DOHH2 (cell line): Measurements from ENCODE around the gene SPINK7.
"Not testable (repeated sequence)": the region's sequence is repeated elsewhere in the genome, so short reads cannot be mapped to it uniquely, and the experiment has no call there.

Experiments used
- H3F3A ChIP-seq: fragments of 200-600 bp; sonication (generic), shearing (Covaris generic); 2 replicates; pipeline ENCODE4 v1.6.0; 2016; ENCODE audit warnings: antibody characterized with exemption, mild to moderate bottlenecking; ENCODE audit not compliant: control insufficient read depth, insufficient read depth
- H3K27ac ChIP-seq: fragments of 200-600 bp; sonication (generic); 2 replicates; pipeline ENCODE4 v1.5.1; 2014; ENCODE audit warnings: low read depth, mild to moderate bottlenecking, low read length, moderate library complexity
- H3K27me3 ChIP-seq: fragments of 200-600 bp; sonication (generic); 2 replicates; pipeline ENCODE4 v1.6.1; 2014; ENCODE audit warnings: mild to moderate bottlenecking, low read length, mixed read lengths; ENCODE audit not compliant: control insufficient read depth
- H3K36me3 ChIP-seq: fragments of 200-600 bp; sonication (generic); 2 replicates; pipeline ENCODE4 v1.6.1; 2014; ENCODE audit warnings: mild to moderate bottlenecking, low read length, moderate library complexity, mixed read lengths; ENCODE audit not compliant: control insufficient read depth
- H3K4me1 ChIP-seq: fragments of 200-600 bp; sonication (generic); 2 replicates; pipeline ENCODE4 v1.6.1; 2014; ENCODE audit warnings: mild to moderate bottlenecking, low read length, mixed read lengths; ENCODE audit not compliant: control insufficient read depth
- H3K4me2 ChIP-seq: fragments of 200-600 bp; sonication (generic); 2 replicates; pipeline ENCODE4 v1.6.0; 2014; ENCODE audit warnings: mild to moderate bottlenecking, low read length, moderate library complexity
- H3K4me3 ChIP-seq: fragments of 200-600 bp; sonication (generic); 2 replicates; pipeline ENCODE4 v1.5.1; 2014; ENCODE audit warnings: mild to moderate bottlenecking, low read length, mixed read lengths
- H3K79me2 ChIP-seq: fragments of 200-600 bp; sonication (generic); 2 replicates; pipeline ENCODE4 v1.6.1; 2014; ENCODE audit warnings: mild to moderate bottlenecking, low read length, mixed read lengths; ENCODE audit not compliant: control insufficient read depth
- H3K9me2 ChIP-seq: fragments of 200-600 bp; sonication (generic); replicated peaks from 2 replicates; pipeline ENCODE4 v1.6.1; 2014; ENCODE audit warnings: mild to moderate bottlenecking, low read length, mixed read lengths; ENCODE audit not compliant: control insufficient read depth
- H3K9me3 ChIP-seq: fragments of 200-600 bp; sonication (generic); 2 replicates; pipeline ENCODE4 v1.6.1; 2014; ENCODE audit warnings: antibody characterized with exemption, low read length, mixed read lengths; ENCODE audit not compliant: control insufficient read depth, insufficient read depth
- H4K20me1 ChIP-seq: fragments of 200-600 bp; sonication (generic); 2 replicates; pipeline ENCODE4 v1.6.0; 2014; ENCODE audit warnings: low read depth, mild to moderate bottlenecking, antibody characterized with exemption, low read length, moderate library complexity; ENCODE audit not compliant: control insufficient read depth, insufficient read depth
- CTCF ChIP-seq: fragments of 200-600 bp; sonication (generic); IDR thresholded peaks from one replicate; pipeline ENCODE4 v1.5.1; 2014; ENCODE audit warnings: antibody characterized with exemption, mild to moderate bottlenecking, low read depth, low read length; ENCODE audit not compliant: poor library complexity, severe bottlenecking
- EZH2phosphoT487 ChIP-seq: fragments of 200-600 bp; sonication (generic); IDR thresholded peaks from 2 replicates; pipeline ENCODE4 v1.6.1; 2017; ENCODE audit warnings: borderline replicate concordance, mild to moderate bottlenecking, antibody characterized with exemption, low read length, moderate library complexity, mixed read lengths

Gene SPINK7

GRCh38 chr5:148312153-148312552 lies at the start of gene SPINK7:
Gene SPINK7 (plus strand): TSS chr5:148312423. CDS start chr5:148312484, 61 bp downstream.
- H3K4me2 ChIP-seq, result no peak within 1 kb of the TSS
- no peaks in the 10 kb centered on the region for H3K9me3 ChIP-seq
- no peaks in the 10 kb centered on the region for H3K9me2 ChIP-seq
- no peaks in the 10 kb centered on the region for H3K27me3 ChIP-seq
- H3K79me2 ChIP-seq, result no peaks in the 10 kb centered on the region
- no peak within 1 kb of the TSS for H3K27ac ChIP-seq
- TF ChIP-seq EZH2phosphoT487 (no peak), CTCF (no peak)
- H3K4me1 ChIP-seq, result no peaks in the 10 kb centered on the region
- no peaks in the 10 kb centered on the region for H3F3A ChIP-seq
- no peak within 1 kb of the TSS for H3K4me3 ChIP-seq
- no peaks in the 10 kb centered on the region for H3K36me3 ChIP-seq
- H4K20me1 ChIP-seq, result no peaks in the 10 kb centered on the region

GRCh38 chr5:148267962-148268361 lies 44.3 kb upstream of the SPINK7 start:
- Histone ChIP-seq H3K4me2 (no peak overlapping the region), H3K27me3 (no peaks in the 10 kb centered on the region; the same call in 1 of the 2 replicates), H3K9me2 (no peaks in the 10 kb centered on the region), H3K4me3 (no peak overlapping the region), H3K36me3 (no peaks in the 10 kb centered on the region), H4K20me1 (no peaks in the 10 kb centered on the region), H3K79me2 (no peaks in the 10 kb centered on the region), H3K4me1 (no peaks in the 10 kb centered on the region), H3K27ac (no peak overlapping the region), H3K9me3 (no peaks in the 10 kb centered on the region), H3F3A (no peaks in the 10 kb centered on the region)
- no peak for TF ChIP-seq EZH2phosphoT487
- TF ChIP-seq CTCF, result no peak

- H3K36me3 ChIP-seq, result no peaks in the 10 kb centered on the region
- H3K27ac ChIP-seq, result no peak within 1 kb of the TSS
- H3K4me2 ChIP-seq, result no peak within 1 kb of the TSS
- no peaks in the 10 kb centered on the region for H3K4me1 ChIP-seq
- H4K20me1 ChIP-seq, result no peaks in the 10 kb centered on the region
- TF ChIP-seq EZH2phosphoT487, result no peak
- TF ChIP-seq CTCF, result no peak
- H3F3A ChIP-seq, result no peaks in the 10 kb centered on the region
- H3K79me2 ChIP-seq, result no peaks in the 10 kb centered on the region
- H3K27me3 ChIP-seq, result no peaks in the 10 kb centered on the region; the same call in 1 of the 2 replicates
- H3K9me3 ChIP-seq, result no peaks in the 10 kb centered on the region
- H3K4me3 ChIP-seq, result no peak within 1 kb of the TSS
- no peaks in the 10 kb centered on the region for H3K9me2 ChIP-seq
Measured at GRCh38 chr5:148268566-148268965, 43.7 kb upstream of the SPINK7 start, which contains the start of gene SPINK13. Gene SPINK13 (plus strand): TSS chr5:148268794. CDS start chr5:148270073, 1,279 bp downstream.

DNA sequence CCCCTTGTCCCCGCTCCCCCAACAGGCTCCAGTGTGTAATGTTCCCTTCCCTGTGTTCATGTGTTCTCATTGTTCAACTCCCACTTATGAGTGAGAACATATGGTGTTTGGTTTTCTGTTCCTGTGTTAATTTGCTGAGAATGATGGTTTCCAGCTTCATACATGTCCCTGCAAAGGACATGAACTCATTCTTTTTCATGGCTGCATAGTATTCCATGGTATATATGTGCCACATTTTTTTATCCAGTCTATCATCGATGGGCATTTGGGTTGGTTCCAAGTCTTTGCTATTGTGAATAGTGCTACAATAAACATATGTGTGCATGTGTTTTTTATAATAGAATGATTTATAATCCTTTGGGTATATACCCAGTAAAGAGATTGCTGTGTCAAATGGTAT lies 37.1 kb upstream of the SPINK7 start:
- not testable (repeated sequence) for H3K4me3 ChIP-seq, H3K27me3 ChIP-seq, H3F3A ChIP-seq, H3K27ac ChIP-seq, H3K4me1 ChIP-seq, H3K4me2 ChIP-seq, H3K79me2 ChIP-seq, H3K36me3 ChIP-seq, H4K20me1 ChIP-seq, H3K9me3 ChIP-seq, H3K9me2 ChIP-seq

- H3K9me2 ChIP-seq, H3K36me3 ChIP-seq, H3K27me3 ChIP-seq, H3K4me3 ChIP-seq, H3F3A ChIP-seq, H4K20me1 ChIP-seq, H3K4me1 ChIP-seq, H3K4me2 ChIP-seq, H3K27ac ChIP-seq, H3K9me3 ChIP-seq, H3K79me2 ChIP-seq: not testable (repeated sequence)
Measured at GRCh38 chr5:148280893-148281292, 31.3 kb upstream of the SPINK7 start.

- not testable (repeated sequence) for H3K4me3 ChIP-seq, H3K79me2 ChIP-seq, H3K9me3 ChIP-seq, H3K4me1 ChIP-seq, H3K27ac ChIP-seq, H3F3A ChIP-seq, H4K20me1 ChIP-seq, H3K9me2 ChIP-seq, H3K27me3 ChIP-seq, H3K36me3 ChIP-seq, H3K4me2 ChIP-seq
Measured at GRCh38 chr5:148281336-148281735, 30.9 kb upstream of the SPINK7 start.
